OCI-LY3 (cell line): ENCODE measurements around the gene MAP3K10.

Experiments used
- H2AFZ ChIP-seq: fragments of 200-600, 300-600 bp; shearing (Covaris generic); 2 replicates; pipeline ENCODE4 v1.6.0; 2014; ENCODE audit warnings: antibody characterized with exemption, low read depth, low read length
- H3K27ac ChIP-seq: fragments of 200-600, 300-600 bp; sonication (generic); 2 replicates; pipeline ENCODE4 v1.5.1; 2014; ENCODE audit warnings: mild to moderate bottlenecking, low read length, moderate library complexity, mixed read lengths
- H3K27me3 ChIP-seq: fragments of 200-600, 300-600 bp; sonication (generic); 2 replicates; pipeline ENCODE4 v1.6.1; 2014; ENCODE audit warnings: low read depth, low read length, mixed read lengths
- H3K36me3 ChIP-seq: fragments of 200-600, 300-600 bp; sonication (generic); replicated peaks from 2 replicates; pipeline ENCODE3; 2014; ENCODE audit warnings: low read depth, low read length, mixed read lengths
- H3K4me1 ChIP-seq: fragments of 300-600, 200-600 bp; sonication (generic); 2 replicates; pipeline ENCODE4 v1.6.1; 2014; ENCODE audit warnings: low read length, mixed read lengths
- H3K4me2 ChIP-seq: fragments of 200-600, 300-600 bp; sonication (generic); 2 replicates; pipeline ENCODE4 v1.6.1; 2014; ENCODE audit warnings: low read length, mixed read lengths
- H3K4me3 ChIP-seq: fragments of 300-600, 200-600 bp; sonication (generic); 2 replicates; pipeline ENCODE4 v1.5.1; 2014; ENCODE audit warnings: antibody characterized with exemption, mild to moderate bottlenecking, low read length, moderate library complexity
- H3K79me2 ChIP-seq: fragments of 300-600, 200-600 bp; shearing (Covaris generic); 2 replicates; pipeline ENCODE4 v1.6.1; 2014; ENCODE audit warnings: mild to moderate bottlenecking, low read length, mixed read lengths
- H3K9ac ChIP-seq: fragments of 300-600, 200-600 bp; shearing (Covaris generic); 2 replicates; pipeline ENCODE4 v1.6.0; 2014; ENCODE audit warnings: mild to moderate bottlenecking, low read length, moderate library complexity
- H3K9me3 ChIP-seq: fragments of 200-600, 300-600 bp; shearing (Covaris generic); 2 replicates; pipeline ENCODE4 v1.6.1; 2014; ENCODE audit warnings: low read length, mixed read lengths; ENCODE audit not compliant: insufficient read depth
- H4K20me1 ChIP-seq: fragments of 200-600, 300-600 bp; sonication (generic); 2 replicates; pipeline ENCODE4 v1.6.1; 2016; ENCODE audit warnings: low read length, mixed read lengths; ENCODE audit not compliant: insufficient read depth
- EZH2phosphoT487 ChIP-seq: fragments of 200-600 bp; shearing (Covaris generic); IDR thresholded peaks from 2 replicates; pipeline ENCODE4 v1.6.1; 2018; ENCODE audit warnings: antibody characterized with exemption, mixed run types, low read depth
- TF ChIP-seq, protein P1 (sequence below): fragments of 200-600, 300-600 bp; sonication (generic); IDR thresholded peaks from 2 replicates; pipeline ENCODE4 v1.5.1; 2014; ENCODE audit warnings: antibody characterized with exemption, low read length, low read depth

The MAP3K10 gene

DNA sequence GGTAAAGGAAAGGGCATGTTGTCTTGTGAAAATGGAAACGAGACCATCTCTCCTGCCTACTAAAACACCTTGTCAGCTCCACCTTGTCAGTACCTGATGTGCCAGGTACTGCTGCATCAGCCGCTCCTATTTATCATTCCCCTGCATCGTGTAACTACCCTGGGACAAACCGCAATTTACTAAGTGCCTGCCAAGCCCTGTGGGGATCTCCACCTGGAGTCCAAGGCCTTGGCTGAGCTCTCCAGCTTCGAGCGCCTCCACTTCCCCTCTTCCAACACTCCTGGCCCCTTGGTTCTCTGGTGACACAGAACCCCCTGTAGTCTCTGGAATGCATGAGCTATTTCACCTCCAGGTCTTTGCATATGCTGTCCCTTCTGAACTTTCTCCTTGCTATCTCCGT lies 61.2 kb downstream of the MAP3K10 start:
- Histone ChIP-seq H3K4me1 (no peaks in the 10 kb centered on the region), H3K79me2 (peaks cover 4% of the 10 kb centered on the region), H4K20me1 (peaks cover 40% of the 10 kb centered on the region), H3K4me2 (no peak overlapping the region), H3K27ac (no peak overlapping the region), H3K9ac (no peak overlapping the region), H3K27me3 (no peaks in the 10 kb centered on the region), H2AFZ (no peak overlapping the region), H3K36me3 (peaks cover 29% of the 10 kb centered on the region), H3K4me3 (no peak overlapping the region), H3K9me3 (no peaks in the 10 kb centered on the region)
- TF ChIP-seq EZH2phosphoT487 = no peak
- TF ChIP-seq, protein P1, sequence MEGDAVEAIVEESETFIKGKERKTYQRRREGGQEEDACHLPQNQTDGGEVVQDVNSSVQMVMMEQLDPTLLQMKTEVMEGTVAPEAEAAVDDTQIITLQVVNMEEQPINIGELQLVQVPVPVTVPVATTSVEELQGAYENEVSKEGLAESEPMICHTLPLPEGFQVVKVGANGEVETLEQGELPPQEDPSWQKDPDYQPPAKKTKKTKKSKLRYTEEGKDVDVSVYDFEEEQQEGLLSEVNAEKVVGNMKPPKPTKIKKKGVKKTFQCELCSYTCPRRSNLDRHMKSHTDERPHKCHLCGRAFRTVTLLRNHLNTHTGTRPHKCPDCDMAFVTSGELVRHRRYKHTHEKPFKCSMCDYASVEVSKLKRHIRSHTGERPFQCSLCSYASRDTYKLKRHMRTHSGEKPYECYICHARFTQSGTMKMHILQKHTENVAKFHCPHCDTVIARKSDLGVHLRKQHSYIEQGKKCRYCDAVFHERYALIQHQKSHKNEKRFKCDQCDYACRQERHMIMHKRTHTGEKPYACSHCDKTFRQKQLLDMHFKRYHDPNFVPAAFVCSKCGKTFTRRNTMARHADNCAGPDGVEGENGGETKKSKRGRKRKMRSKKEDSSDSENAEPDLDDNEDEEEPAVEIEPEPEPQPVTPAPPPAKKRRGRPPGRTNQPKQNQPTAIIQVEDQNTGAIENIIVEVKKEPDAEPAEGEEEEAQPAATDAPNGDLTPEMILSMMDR = no peak

DNA sequence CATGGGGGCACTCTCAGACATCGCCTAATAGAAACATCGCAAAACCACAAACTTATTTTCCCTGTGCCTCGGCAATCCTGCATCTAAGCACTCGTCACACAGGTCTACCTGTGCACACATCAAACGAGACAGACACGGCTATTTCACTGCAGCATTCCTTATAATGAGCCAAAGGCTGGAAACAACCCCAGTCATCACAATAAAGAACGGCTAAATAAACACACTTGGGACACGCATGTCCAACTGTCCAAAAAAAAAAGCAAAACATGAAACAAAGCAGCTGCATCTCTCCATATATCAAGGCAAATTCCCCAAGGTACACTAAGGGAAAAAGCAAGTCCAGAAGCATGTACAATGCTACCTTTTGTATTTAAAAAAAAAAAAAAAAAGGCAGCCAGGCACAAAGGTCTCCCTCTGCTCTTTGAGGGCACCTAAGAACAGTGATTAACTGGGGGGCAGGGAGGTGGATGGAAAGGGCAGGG lies 62.4 kb downstream of the MAP3K10 start:
- no peaks in the 10 kb centered on the region for H3K27me3 ChIP-seq
- peaks cover 29% of the 10 kb centered on the region for H3K36me3 ChIP-seq

DNA sequence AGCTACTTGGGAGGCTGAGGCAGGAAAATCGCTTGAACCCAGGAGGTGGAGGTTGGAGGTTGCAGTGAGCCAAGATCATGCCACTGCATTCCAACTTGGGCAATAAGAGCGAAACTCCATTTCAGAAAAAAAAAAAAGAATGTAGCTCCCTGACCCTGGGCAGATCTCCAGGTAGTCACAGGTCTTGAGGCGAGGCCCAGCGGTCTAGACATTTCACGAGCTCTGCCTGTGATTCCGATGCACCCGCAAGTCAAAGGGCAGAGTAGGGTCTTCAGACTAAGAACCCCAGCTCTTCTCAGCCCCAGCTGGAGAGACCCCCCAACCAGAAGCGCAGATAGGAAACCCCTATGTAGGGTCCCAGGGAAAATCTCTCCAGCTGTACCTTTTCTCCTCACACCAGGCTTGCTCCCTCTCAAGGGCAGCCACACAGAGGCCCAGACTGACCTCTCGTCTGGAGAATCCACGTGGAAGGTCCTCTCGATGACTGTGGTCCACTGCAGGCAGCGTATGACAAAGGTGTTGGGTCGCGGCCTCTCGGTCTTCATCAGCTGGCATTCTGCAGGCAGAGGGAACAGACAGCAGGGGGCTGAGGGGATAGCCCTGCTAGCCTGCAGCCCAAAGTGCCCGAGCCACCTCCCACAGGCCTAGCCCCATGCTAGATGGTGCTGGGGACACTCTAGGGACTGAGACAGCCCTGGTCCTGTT lies 63.6 kb downstream of the MAP3K10 start:
- H3K79me2 ChIP-seq = peaks cover 26% of the 10 kb centered on the region
- no peak overlapping the region for H3K4me2 ChIP-seq
- peaks cover 29% of the 10 kb centered on the region for H3K36me3 ChIP-seq

More for the DNA sequence above, 62.4 kb downstream of the MAP3K10 start:
- Histone ChIP-seq H3K4me1 (no peaks in the 10 kb centered on the region), H3K79me2 (peaks cover 15% of the 10 kb centered on the region), H3K4me3 (no peak overlapping the region), H3K27ac (no peak overlapping the region), H2AFZ (no peak overlapping the region), H3K4me2 (no peak overlapping the region), H3K9ac (no peak overlapping the region), H3K9me3 (no peaks in the 10 kb centered on the region), H4K20me1 (peaks cover 38% of the 10 kb centered on the region)
- no peak for TF ChIP-seq EZH2phosphoT487
- TF ChIP-seq, protein P1 = no peak

DNA sequence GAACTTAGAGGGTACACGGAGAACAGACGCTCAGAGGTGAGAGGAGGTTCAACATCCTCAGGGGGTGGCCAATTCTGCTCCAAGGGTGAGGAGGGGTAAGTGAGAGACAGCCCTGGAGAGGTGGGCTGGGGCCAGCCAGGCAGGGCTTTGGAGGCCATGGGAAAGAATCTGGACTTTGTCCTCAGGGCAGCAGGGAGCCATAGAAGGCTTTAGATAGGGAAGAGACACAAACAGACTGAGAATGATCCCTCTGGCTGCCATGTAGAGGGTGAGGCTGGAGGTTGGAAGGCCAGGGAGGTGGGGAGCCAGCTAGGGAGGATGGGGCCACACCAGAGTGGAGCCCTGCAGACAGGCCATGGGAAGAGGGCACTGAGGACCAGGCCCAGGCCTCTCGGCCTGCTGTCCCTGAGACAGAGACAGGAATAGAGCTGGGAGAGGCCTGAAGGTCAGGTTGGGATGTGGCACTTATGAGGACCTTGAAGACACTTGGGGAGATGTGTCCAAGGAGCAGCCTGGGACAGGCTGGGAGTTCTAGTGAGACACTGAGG lies 64.5 kb downstream of the MAP3K10 start:
- TF ChIP-seq, protein P1 = no peak
- no peak for TF ChIP-seq EZH2phosphoT487
- H4K20me1 ChIP-seq = peaks cover 51% of the 10 kb centered on the region
- no peaks in the 10 kb centered on the region for H3K4me1 ChIP-seq
- H3K79me2 ChIP-seq = peaks cover 31% of the 10 kb centered on the region
- H3K36me3 ChIP-seq = peaks cover 30% of the 10 kb centered on the region
- no peak overlapping the region for H3K27ac ChIP-seq
- H3K4me2 ChIP-seq = no peak overlapping the region
- no peak overlapping the region for H2AFZ ChIP-seq
- no peaks in the 10 kb centered on the region for H3K9me3 ChIP-seq
- H3K4me3 ChIP-seq = no peak overlapping the region
- H3K9ac ChIP-seq = no peak overlapping the region
- H3K27me3 ChIP-seq = no peaks in the 10 kb centered on the region

More for the DNA sequence above, 63.6 kb downstream of the MAP3K10 start:
- Histone ChIP-seq H4K20me1 (peaks cover 49% of the 10 kb centered on the region), H3K27me3 (no peaks in the 10 kb centered on the region), H3K27ac (no peak overlapping the region), H3K4me3 (no peak overlapping the region), H3K9me3 (no peaks in the 10 kb centered on the region), H3K4me1 (no peaks in the 10 kb centered on the region), H2AFZ (no peak overlapping the region), H3K9ac (no peak overlapping the region)
- TF ChIP-seq, protein P1 = no peak
- TF ChIP-seq EZH2phosphoT487 = no peak
